HepG2 (cell line): Measurements from ENCODE around the gene MAN1C1. TPM values are rescaled to one million over a fixed set of nuclear protein-coding genes. Genes with fewer than 3 reads are reported as not detected.
A peak's percentile ranks its signal among the peaks of the same experiment; 100 is the strongest.

Experiments used
- ATAC-seq: fragments of 200-7000 bp; cut with Tn5 transposase; 3 replicates; pipeline ENCODE4 v1.9.1; 2020; ENCODE audit warnings: mild to moderate bottlenecking, moderate library complexity
- BruUV-seq: library from RNA; stranded (reverse); fragments of 400-500 nt; replicated peaks from 2 replicates; lab custom pipeline; 2021; lab: Mats Ljungman, UMichigan
- CTCF ChIA-PET: fragments of 300-600 bp; formaldehyde crosslinking; extraction: SDS; loops from one replicate; lab custom pipeline; 2021; ENCODE audit warnings: low total read pairs, inconsistent platforms, low intra/inter-chr PET ratio; lab: Yijun Ruan, JAX
- POLR2A ChIA-PET: fragments of 350-600 bp; sonication (Branson Sonifier 250); formaldehyde crosslinking; loops from one replicate; lab custom pipeline; 2020; ENCODE audit warnings: antibody characterized with exemption, inconsistent platforms; lab: Yijun Ruan, JAX
- DNase-seq: peaks from one replicate; pipeline ENCODE4 v3.0.0-alpha.2; 2015; ENCODE audit warnings: low spot score
- FAIRE-seq: peaks from 3 replicates; lab custom pipeline; 2011; peaks lifted over from hg19 to GRCh38; lab: Jason Lieb, UNC
- H2AFZ ChIP-seq: one replicate; pipeline ENCODE4 v1.6.1; 2011; ENCODE audit warnings: low read length, inconsistent platforms
- H3K27ac ChIP-seq: fragments of 300-600 bp; 3 replicates; pipeline ENCODE4 v1.8.0; 2011; ENCODE audit warnings: mixed run types, mild to moderate bottlenecking, mixed read lengths, low read length, inconsistent platforms; ENCODE audit not compliant: insufficient read depth; ENCODE audit errors: extremely low read length
- H3K27me3 ChIP-seq, 2 experiments: fragments of 200-600 bp in 1 of 2; 2 replicates in 1 of 2; 3 replicates in 1 of 2; pipeline versions ENCODE4 v1.6.0 to v1.8.0; 2011; ENCODE audit warnings: low read length in 2 of 2, mild to moderate bottlenecking in 2 of 2, moderate library complexity in 2 of 2, inconsistent platforms in 1 of 2; ENCODE audit not compliant: insufficient read depth in 2 of 2, control insufficient read depth in 1 of 2
- H3K36me3 ChIP-seq, 2 experiments: fragments of 200-600 bp in 1 of 2; replicated peaks in 1 of 2; 2 replicates in 1 of 2; 3 replicates in 1 of 2; pipeline versions ENCODE4 v1.5.1 to v1.8.0; 2011; ENCODE audit warnings: low read length in 2 of 2, inconsistent platforms in 1 of 2; ENCODE audit not compliant: insufficient read depth in 2 of 2, control insufficient read depth in 1 of 2
- H3K4me1 ChIP-seq: 2 replicates; pipeline ENCODE4 v1.5.1; 2012; ENCODE audit warnings: low read length, inconsistent platforms; ENCODE audit not compliant: insufficient read depth
- H3K4me2 ChIP-seq: 2 replicates; pipeline ENCODE4 v1.6.0; 2011; ENCODE audit warnings: low read depth, low read length, inconsistent platforms
- H3K4me3 ChIP-seq, 3 experiments: fragments of 200-600 bp in 1 of 3; sonication (generic), shearing (Covaris generic) in 1 of 3; replicated peaks in 1 of 3; 2 replicates each; pipeline ENCODE4 v1.5.1; 2011 to 2016; ENCODE audit warnings: low read length in 3 of 3, inconsistent platforms in 2 of 3, low read depth in 2 of 3, mild to moderate bottlenecking in 2 of 3, control low read depth in 1 of 3, mixed read lengths in 1 of 3; ENCODE audit not compliant: insufficient read depth in 1 of 3
- H3K79me2 ChIP-seq: one replicate; pipeline ENCODE4 v1.6.1; 2011; ENCODE audit warnings: low read length, inconsistent platforms; ENCODE audit not compliant: insufficient read depth
- H3K9ac ChIP-seq: 2 replicates; pipeline ENCODE4 v1.6.0; 2011; ENCODE audit warnings: mild to moderate bottlenecking, low read depth, low read length, inconsistent platforms; ENCODE audit not compliant: insufficient read depth
- H3K9me3 ChIP-seq: 2 replicates; pipeline ENCODE4 v1.5.1; 2012; ENCODE audit warnings: mild to moderate bottlenecking, low read length
- H4K20me1 ChIP-seq: 2 replicates; pipeline ENCODE4 v1.6.0; 2011; ENCODE audit warnings: inconsistent platforms, mild to moderate bottlenecking, low read length, moderate library complexity; ENCODE audit not compliant: insufficient read depth
- ADNP ChIP-seq: sonication (generic); formaldehyde crosslinking; IDR thresholded peaks from 2 replicates; pipeline ENCODE4 v1.4.0; 2020; ENCODE audit warnings: missing genetic modification reagents
- CEBPB ChIP-seq: IDR thresholded peaks from 2 replicates; pipeline ENCODE4 v1.6.1; 2011; ENCODE audit warnings: low read depth, low read length, improper control_type of control experiment, borderline replicate concordance
- CEBPG ChIP-seq: IDR thresholded peaks from 2 replicates; pipeline ENCODE4 v1.6.1; 2016
- MAFF ChIP-seq: IDR thresholded peaks from 2 replicates; pipeline ENCODE4 v1.6.1; 2011; ENCODE audit warnings: low read depth, low read length, improper control_type of control experiment
- MAFK ChIP-seq, 2 experiments: IDR thresholded peaks in 1 of 2; conservative IDR thresholded peaks in 1 of 2; 2 replicates each; pipeline ENCODE4 v1.6.1; 2011; ENCODE audit warnings: improper control_type of control experiment in 2 of 2, low read length in 2 of 2
- SMC3 ChIP-seq: IDR thresholded peaks from 2 replicates; pipeline ENCODE4 v1.6.1; 2011; ENCODE audit warnings: low read length, improper control_type of control experiment
- TEAD3 ChIP-seq: optimal IDR thresholded peaks from 2 replicates; pipeline ENCODE3; 2016; ENCODE audit warnings: borderline replicate concordance
- ZNF407 ChIP-seq: sonication (generic); formaldehyde crosslinking; IDR thresholded peaks from one replicate; pipeline ENCODE4 v1.5.1; 2020; ENCODE audit warnings: mild to moderate bottlenecking, missing genetic modification reagents; ENCODE audit errors: not compliant biosample characterization
- WGBS: methylation state at CpG from one replicate; pipeline ENCODE4 v1.1.6; 2017; ENCODE audit warnings: low lambda C conversion rate; 5-methylcytosine and 5-hydroxymethylcytosine counted together
- in situ Hi-C: cut with HindIII; loops from 2 replicates; pipeline ENCODE4 v1.10.0; 2017; ENCODE audit warnings: low pct_unique_long_range_greater_than_20kb; ENCODE audit not compliant: extremely low pct_ligation_motif_present
- intact Hi-C: fragments of 100-400 bp; cut with micrococcal nuclease; formaldehyde crosslinking; loops from one replicate; pipeline ENCODE4 v1.10.0; 2022; ENCODE audit not compliant: unreplicated experiment
- polyA plus RNA-seq, 8 experiments: library from polyadenylated mRNA; depleted of rRNA in 3 of 8; stranded (reverse) in 7 of 8; unstranded in 1 of 8; fragments of >200 nt; fragmentation: Illumina TruSeq in 4 of 8; extraction: Trizol in 4 of 8; gene quantifications; 2 replicates each; pipeline versions ENCODE4 v1.2.1 to v1.2.3, GENCODE V29; 2011 to 2016; ENCODE audit warnings: low read depth in 4 of 8, missing spikeins in 1 of 8, mixed read lengths in 1 of 8; ENCODE audit not compliant: insufficient read depth in 1 of 8
- total RNA-seq, 5 experiments: library from RNA; depleted of rRNA; stranded (reverse); fragments of >200 nt; fragmentation: Illumina TruSeq; extraction: Trizol; gene quantifications; 2 replicates each; pipeline ENCODE4 v1.2.3, GENCODE V29; 2016; ENCODE audit warnings: low read depth in 1 of 5
- TF ChIP-seq, protein P1 (sequence below), 2 experiments: fragments of 450-650 bp in 1 of 2; sonication (generic) in 1 of 2; formaldehyde crosslinking; IDR thresholded peaks; 2 replicates each; pipeline versions ENCODE4 v1.5.0 to v1.8.0; 2020 to 2022; ENCODE audit warnings: mild to moderate bottlenecking in 1 of 2, missing genetic modification reagents in 1 of 2
- TF ChIP-seq, protein P2 (sequence below): IDR thresholded peaks from 2 replicates; pipeline ENCODE4 v1.6.1; 2016
- TF ChIP-seq, protein P3 (sequence below): IDR thresholded peaks from 2 replicates; pipeline ENCODE4 v1.6.1; 2016

The MAN1C1 gene
- total and polyA plus RNA-seq, 2 of the 13 experiments (the other 11 are each of a cell fraction or from before 2014, with no cell fraction given), result 0.18 to 0.49 TPM

- H3K27me3 ChIP-seq, result 0 out of 5 replicates have a peak, but pooled peaks cover 0 to 7% of the 10 kb centered on the region in 2 experiments
- no peak overlapping the region for H3K4me3 ChIP-seq
- H2AFZ ChIP-seq, result no peak overlapping the region
- no peaks in the 10 kb centered on the region for H3K9me3 ChIP-seq
- ATAC-seq (peak; percentile 77), DNase-seq (peak; percentile 66), FAIRE-seq (peak; percentile 67)
- no TSS peak for BruUV-seq
- intact Hi-C loops, result loop anchor here (10.0 kb wide), 1 partner anchor 80 kb away; no protein-coding TSS in a partner anchor
- no peak overlapping the region for H3K27ac ChIP-seq
- H3K9ac ChIP-seq, result no peak overlapping the region
- 46% methylated on average over 15 of the region's 15 CpGs for WGBS
- no peaks in the 10 kb centered on the region for H4K20me1 ChIP-seq
- no peaks in the 10 kb centered on the region for H3K36me3 ChIP-seq
- ChIA-PET POLR2A (no interaction called here), CTCF (no interaction called here)
- no peak overlapping the region for H3K4me2 ChIP-seq
- H3K79me2 ChIP-seq, result no peaks in the 10 kb centered on the region
- in situ Hi-C loops, result no loop called here
- 0 out of 2 replicates have a peak, but pooled peaks cover 9% of the 10 kb centered on the region for H3K4me1 ChIP-seq
- no peak for TF ChIP-seq ADNP
- TF ChIP-seq CEBPB, result peak; percentile 90
- no peak for TF ChIP-seq ZNF407 (CRISPR knock-in tag)
- TF ChIP-seq, protein P1, sequence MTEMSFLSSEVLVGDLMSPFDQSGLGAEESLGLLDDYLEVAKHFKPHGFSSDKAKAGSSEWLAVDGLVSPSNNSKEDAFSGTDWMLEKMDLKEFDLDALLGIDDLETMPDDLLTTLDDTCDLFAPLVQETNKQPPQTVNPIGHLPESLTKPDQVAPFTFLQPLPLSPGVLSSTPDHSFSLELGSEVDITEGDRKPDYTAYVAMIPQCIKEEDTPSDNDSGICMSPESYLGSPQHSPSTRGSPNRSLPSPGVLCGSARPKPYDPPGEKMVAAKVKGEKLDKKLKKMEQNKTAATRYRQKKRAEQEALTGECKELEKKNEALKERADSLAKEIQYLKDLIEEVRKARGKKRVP (CRISPR knock-in tag; IDR thresholded peaks at IDR 0.05), result 0 out of 4 replicates have a peak, but pooled peaks of 1 of the 2 experiments have one; percentile 24
- TF ChIP-seq, protein P2, sequence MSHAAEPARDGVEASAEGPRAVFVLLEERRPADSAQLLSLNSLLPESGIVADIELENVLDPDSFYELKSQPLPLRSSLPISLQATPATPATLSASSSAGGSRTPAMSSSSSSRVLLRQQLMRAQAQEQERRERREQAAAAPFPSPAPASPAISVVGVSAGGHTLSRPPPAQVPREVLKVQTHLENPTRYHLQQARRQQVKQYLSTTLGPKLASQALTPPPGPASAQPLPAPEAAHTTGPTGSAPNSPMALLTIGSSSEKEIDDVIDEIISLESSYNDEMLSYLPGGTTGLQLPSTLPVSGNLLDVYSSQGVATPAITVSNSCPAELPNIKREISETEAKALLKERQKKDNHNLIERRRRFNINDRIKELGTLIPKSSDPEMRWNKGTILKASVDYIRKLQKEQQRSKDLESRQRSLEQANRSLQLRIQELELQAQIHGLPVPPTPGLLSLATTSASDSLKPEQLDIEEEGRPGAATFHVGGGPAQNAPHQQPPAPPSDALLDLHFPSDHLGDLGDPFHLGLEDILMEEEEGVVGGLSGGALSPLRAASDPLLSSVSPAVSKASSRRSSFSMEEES (CRISPR knock-in tag), result peak; percentile 84
- TF ChIP-seq CEBPG (CRISPR knock-in tag), result peak; percentile 79
- peak; percentile 64 for TF ChIP-seq MAFF
- TF ChIP-seq, protein P3, sequence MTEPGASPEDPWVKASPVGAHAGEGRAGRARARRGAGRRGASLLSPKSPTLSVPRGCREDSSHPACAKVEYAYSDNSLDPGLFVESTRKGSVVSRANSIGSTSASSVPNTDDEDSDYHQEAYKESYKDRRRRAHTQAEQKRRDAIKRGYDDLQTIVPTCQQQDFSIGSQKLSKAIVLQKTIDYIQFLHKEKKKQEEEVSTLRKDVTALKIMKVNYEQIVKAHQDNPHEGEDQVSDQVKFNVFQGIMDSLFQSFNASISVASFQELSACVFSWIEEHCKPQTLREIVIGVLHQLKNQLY, result no peak
- TF ChIP-seq MAFK (conservative IDR thresholded peaks at IDR 0.05 in 1 of 2, IDR thresholded peaks at IDR 0.05 in 1 of 2; ENCODE audit: low read length in 2 of 2), result peak; percentile 26 to 37; a peak in 3 of 4 replicates
- TF ChIP-seq TEAD3 (CRISPR knock-in tag), result peak; percentile 14
- peak; percentile 19; the same call in 1 of the 2 replicates for TF ChIP-seq SMC3
Observed at GRCh38 chr1:25695090-25695770, 78.6 kb downstream of the MAN1C1 start.
